PC-9 (cell line): ENCODE results near the gene DGKZ. TPM values are rescaled to one million over a fixed set of nuclear protein-coding genes. Genes with fewer than 3 reads are reported as not detected.
"Not testable (repeated sequence)": the region's sequence is repeated elsewhere in the genome, so short reads cannot be mapped to it uniquely, and the experiment has no call there.

Experiments used
- BruUV-seq: library from RNA; stranded (reverse); fragments of 400-500 nt; replicated peaks from 2 replicates; lab custom pipeline; 2021; lab: Mats Ljungman, UMichigan
- CTCF ChIA-PET: fragments of 300-600 bp; sonication (Branson Sonifier 250); formaldehyde crosslinking; loops from one replicate; lab custom pipeline; 2022; ENCODE audit warnings: antibody characterized with exemption; lab: Charles Lee
- POLR2A ChIA-PET: fragments of 300-600 bp; sonication (Branson Sonifier 250); formaldehyde crosslinking; loops from one replicate; lab custom pipeline; 2022; ENCODE audit warnings: antibody characterized with exemption; ENCODE audit not compliant: unreplicated experiment; lab: Charles Lee
- DNase-seq, 2 experiments: peaks; one replicate each; pipeline versions ENCODE4 v3.0.0 to v3.0.0-alpha.2; 2015 to 2022; ENCODE audit warnings: mixed read lengths in 1 of 2
- H2AFZ ChIP-seq: fragments of 200-600 bp; sonication (generic); 2 replicates; pipeline ENCODE4 v1.8.1; 2017; ENCODE audit warnings: antibody characterized with exemption
- H3F3A ChIP-seq: fragments of 200-600 bp; sonication (generic); 2 replicates; pipeline ENCODE4 v1.8.1; 2017; ENCODE audit warnings: antibody characterized with exemption, mild to moderate bottlenecking, low read depth; ENCODE audit not compliant: insufficient read depth
- H3K27ac ChIP-seq: fragments of 200-600 bp; sonication (generic); 2 replicates; pipeline ENCODE4 v1.6.1; 2016; ENCODE audit warnings: mixed run types
- H3K27me3 ChIP-seq: fragments of 200-600 bp; sonication (generic); 2 replicates; pipeline ENCODE4 v1.6.1; 2016; ENCODE audit warnings: low read depth, mixed run types; ENCODE audit not compliant: insufficient read depth
- H3K36me3 ChIP-seq: fragments of 200-600 bp; sonication (generic); 2 replicates; pipeline ENCODE4 v1.6.1; 2016; ENCODE audit warnings: low read depth, mixed run types
- H3K4me1 ChIP-seq: fragments of 200-600 bp; sonication (generic); replicated peaks from 2 replicates; pipeline ENCODE4 v1.6.1; 2016; ENCODE audit warnings: mixed run types; ENCODE audit not compliant: insufficient read depth
- H3K4me2 ChIP-seq: fragments of 200-600 bp; sonication (generic); 2 replicates; pipeline ENCODE4 v1.6.1; 2017; ENCODE audit warnings: mixed run types
- H3K4me3 ChIP-seq: fragments of 200-600 bp; sonication (generic); 2 replicates; pipeline ENCODE4 v1.6.1; 2016; ENCODE audit warnings: mixed run types
- H3K79me2 ChIP-seq: fragments of 200-600 bp; sonication (generic); 2 replicates; pipeline ENCODE4 v1.6.1; 2017; ENCODE audit warnings: low read depth, mixed run types
- H3K9me2 ChIP-seq: fragments of 200-600 bp; sonication (generic); 2 replicates; pipeline ENCODE4 v1.8.1; 2017; ENCODE audit warnings: mild to moderate bottlenecking; ENCODE audit not compliant: insufficient read depth
- H3K9me3 ChIP-seq: fragments of 200-600 bp; sonication (generic); 2 replicates; pipeline ENCODE4 v1.8.1; 2016; ENCODE audit warnings: low read depth; ENCODE audit not compliant: insufficient read depth
- H4K20me1 ChIP-seq: fragments of 200-600 bp; sonication (generic); 2 replicates; pipeline ENCODE4 v1.8.1; 2017; ENCODE audit not compliant: insufficient read depth
- EZH2 ChIP-seq: fragments of 200-600 bp; sonication (generic); IDR thresholded peaks from 2 replicates; pipeline ENCODE4 v1.8.0; 2017; ENCODE audit warnings: antibody characterized with exemption, low read depth
- intact Hi-C: fragments of 100-400 bp; cut with micrococcal nuclease; formaldehyde crosslinking; loops from one replicate; pipeline ENCODE4 v1.10.0; 2022; ENCODE audit not compliant: unreplicated experiment
- total RNA-seq: library from RNA; stranded (reverse); gene quantifications from 2 replicates; pipeline ENCODE4 v1.2.3, GENCODE V29; 2021
- TF ChIP-seq, protein P1 (sequence below): fragments of 200-600 bp; sonication (generic); conservative IDR thresholded peaks from 2 replicates; pipeline ENCODE4 v1.6.1; 2017; ENCODE audit warnings: mixed run types, antibody characterized with exemption, mild to moderate bottlenecking, moderate library complexity

Gene DGKZ
- total RNA-seq, 1 experiment from 2014 or later, result 49.3 TPM

DNA sequence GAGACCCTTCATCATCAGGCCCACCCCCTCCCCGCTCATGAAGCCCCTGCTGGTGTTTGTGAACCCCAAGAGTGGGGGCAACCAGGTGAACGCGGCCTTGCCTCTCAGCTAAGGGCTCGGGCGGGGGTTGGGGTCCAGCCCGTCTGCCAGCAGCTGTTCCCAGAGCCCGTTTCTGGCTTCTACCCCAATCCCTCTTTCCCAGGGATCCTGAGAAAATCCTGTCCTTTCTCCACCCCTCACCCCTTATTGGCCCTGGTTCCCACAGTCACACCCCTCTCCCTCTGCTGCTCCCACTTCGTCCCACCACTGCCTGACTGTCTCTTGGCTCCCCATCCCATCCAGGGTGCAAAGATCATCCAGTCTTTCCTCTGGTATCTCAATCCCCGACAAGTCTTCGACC, 24.8 kb downstream of the DGKZ start:
- ChIA-PET CTCF (no interaction called here), POLR2A (no interaction called here)
- H2AFZ ChIP-seq, result no peak overlapping the region
- no peak overlapping the region for H3K4me2 ChIP-seq
- H3K4me3 ChIP-seq, result no peak overlapping the region
- DNase-seq, result no peak
- H3K36me3 ChIP-seq, result peaks cover 8% of the 10 kb centered on the region; the same call in 1 of the 2 replicates
- intact Hi-C loops, result no loop called here
- BruUV-seq, result no TSS peak
- no peaks in the 10 kb centered on the region for H3K4me1 ChIP-seq
- no peaks in the 10 kb centered on the region for H3K27me3 ChIP-seq
- no peak overlapping the region for H3K27ac ChIP-seq
- no peaks in the 10 kb centered on the region for H3K9me3 ChIP-seq
- H4K20me1 ChIP-seq, result no peaks in the 10 kb centered on the region
- peaks cover 14% of the 10 kb centered on the region; the same call in 1 of the 2 replicates for H3F3A ChIP-seq
- no peak for TF ChIP-seq EZH2
- TF ChIP-seq, protein P1, sequence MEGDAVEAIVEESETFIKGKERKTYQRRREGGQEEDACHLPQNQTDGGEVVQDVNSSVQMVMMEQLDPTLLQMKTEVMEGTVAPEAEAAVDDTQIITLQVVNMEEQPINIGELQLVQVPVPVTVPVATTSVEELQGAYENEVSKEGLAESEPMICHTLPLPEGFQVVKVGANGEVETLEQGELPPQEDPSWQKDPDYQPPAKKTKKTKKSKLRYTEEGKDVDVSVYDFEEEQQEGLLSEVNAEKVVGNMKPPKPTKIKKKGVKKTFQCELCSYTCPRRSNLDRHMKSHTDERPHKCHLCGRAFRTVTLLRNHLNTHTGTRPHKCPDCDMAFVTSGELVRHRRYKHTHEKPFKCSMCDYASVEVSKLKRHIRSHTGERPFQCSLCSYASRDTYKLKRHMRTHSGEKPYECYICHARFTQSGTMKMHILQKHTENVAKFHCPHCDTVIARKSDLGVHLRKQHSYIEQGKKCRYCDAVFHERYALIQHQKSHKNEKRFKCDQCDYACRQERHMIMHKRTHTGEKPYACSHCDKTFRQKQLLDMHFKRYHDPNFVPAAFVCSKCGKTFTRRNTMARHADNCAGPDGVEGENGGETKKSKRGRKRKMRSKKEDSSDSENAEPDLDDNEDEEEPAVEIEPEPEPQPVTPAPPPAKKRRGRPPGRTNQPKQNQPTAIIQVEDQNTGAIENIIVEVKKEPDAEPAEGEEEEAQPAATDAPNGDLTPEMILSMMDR, result no peak
- no peaks in the 10 kb centered on the region for H3K9me2 ChIP-seq
- no peaks in the 10 kb centered on the region for H3K79me2 ChIP-seq

DNA sequence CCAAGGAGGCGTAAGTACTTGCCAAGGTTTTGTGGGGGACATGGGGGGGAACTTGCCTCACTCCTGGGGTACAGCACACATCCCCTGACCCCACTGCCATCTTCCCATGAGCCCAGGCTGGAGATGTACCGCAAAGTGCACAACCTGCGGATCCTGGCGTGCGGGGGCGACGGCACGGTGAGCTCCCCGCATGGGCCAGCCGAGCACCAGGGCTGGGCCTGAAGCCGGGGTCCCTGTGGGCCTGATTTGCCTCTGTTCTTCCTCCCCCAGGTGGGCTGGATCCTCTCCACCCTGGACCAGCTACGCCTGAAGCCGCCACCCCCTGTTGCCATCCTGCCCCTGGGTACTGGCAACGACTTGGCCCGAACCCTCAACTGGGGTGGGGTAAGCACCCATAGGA, 25.2 kb downstream of the DGKZ start:
- H3K79me2 ChIP-seq, intact Hi-C loops, BruUV-seq, H3K4me2 ChIP-seq, H3K36me3 ChIP-seq, H3K27ac ChIP-seq, H2AFZ ChIP-seq, DNase-seq, H3K27me3 ChIP-seq, H3K4me3 ChIP-seq, CTCF ChIA-PET, H3K4me1 ChIP-seq, H3K9me2 ChIP-seq, H4K20me1 ChIP-seq, POLR2A ChIA-PET, H3K9me3 ChIP-seq: not testable (repeated sequence)
- peaks cover 17% of the 10 kb centered on the region; the same call in 1 of the 2 replicates for H3F3A ChIP-seq

DNA sequence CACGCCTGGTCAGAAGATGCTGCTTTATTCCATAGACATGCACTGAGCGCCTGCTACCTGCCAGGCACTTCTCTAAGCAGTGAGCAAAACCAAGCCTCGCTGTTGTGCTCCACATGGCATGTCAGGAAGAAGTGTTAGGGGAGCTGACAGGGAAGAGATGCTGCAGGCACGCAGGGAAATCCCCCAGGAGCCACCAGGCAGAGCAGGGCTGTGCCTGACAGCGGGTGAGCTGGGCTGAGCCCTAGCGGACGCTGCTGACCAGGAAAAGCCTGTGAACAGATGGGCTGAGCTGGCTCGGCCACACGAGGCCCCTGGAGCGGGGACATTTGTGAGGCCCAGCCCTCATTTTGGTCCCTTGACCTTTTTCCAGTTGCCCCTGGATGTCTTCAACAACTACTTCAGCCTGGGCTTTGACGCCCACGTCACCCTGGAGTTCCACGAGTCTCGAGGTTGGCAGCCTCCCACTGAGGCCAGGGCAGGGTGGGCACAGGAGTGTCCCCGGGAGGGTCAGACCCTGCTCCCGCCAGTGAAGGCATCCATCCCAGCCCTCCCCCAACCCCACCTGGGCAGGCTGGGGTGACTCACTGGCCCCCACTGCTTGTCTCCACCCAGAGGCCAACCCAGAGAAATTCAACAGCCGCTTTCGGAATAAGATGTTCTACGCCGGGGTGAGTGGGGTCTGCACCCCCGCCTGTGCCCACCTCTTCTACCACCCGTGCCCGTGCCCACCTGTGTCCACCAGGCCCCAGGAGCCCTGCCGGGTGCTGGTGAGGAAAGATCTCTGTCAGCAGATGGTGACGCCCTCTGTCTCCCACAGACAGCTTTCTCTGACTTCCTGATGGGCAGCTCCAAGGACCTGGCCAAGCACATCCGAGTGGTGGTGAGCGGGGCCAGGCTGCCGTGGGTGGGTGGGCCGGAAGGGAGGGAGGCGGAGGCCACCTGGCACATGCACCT, 26.8 kb downstream of the DGKZ start:
- no peaks in the 10 kb centered on the region for H4K20me1 ChIP-seq
- H3K36me3 ChIP-seq, result peaks cover 8% of the 10 kb centered on the region; the same call in 1 of the 2 replicates
- H3K9me2 ChIP-seq, result no peaks in the 10 kb centered on the region
- no TSS peak for BruUV-seq
- H2AFZ ChIP-seq, result no peak overlapping the region
- POLR2A ChIA-PET, result no interaction called here
- TF ChIP-seq, protein P1, result no peak
- TF ChIP-seq EZH2, result no peak
- DNase-seq, result no peak
- intact Hi-C loops, result no loop called here
- H3F3A ChIP-seq, result peaks cover 31% of the 10 kb centered on the region
- no peak overlapping the region for H3K4me3 ChIP-seq
- no peaks in the 10 kb centered on the region for H3K4me1 ChIP-seq
- H3K27ac ChIP-seq, result no peak overlapping the region
- no peaks in the 10 kb centered on the region for H3K9me3 ChIP-seq
- CTCF ChIA-PET, result no interaction called here
- no peaks in the 10 kb centered on the region for H3K79me2 ChIP-seq
- H3K4me2 ChIP-seq, result no peak overlapping the region
- no peaks in the 10 kb centered on the region for H3K27me3 ChIP-seq
